ENCODE results near the gene TM4SF4. TPM values are rescaled to one million over a fixed set of nuclear protein-coding genes. Genes with fewer than 3 reads are reported as not detected.

The TM4SF4 gene
- total RNA-seq, 2 donors from 2014 or later = not detected

GRCh38 chr3:149511040-149511626 is 36.6 kb downstream of the TM4SF4 start:
- Histone ChIP-seq H3K9me3 (no peaks in the 10 kb centered on the region), H3K36me3 (no peaks in the 10 kb centered on the region), H3K27ac (no peak overlapping the region), H3K4me1 (peaks cover 0 to 19% of the 10 kb centered on the region in 2 donors), H3K27me3 (no peaks in the 10 kb centered on the region), H3K4me3 (no peak overlapping the region)
- no peak for TF ChIP-seq CTCF (IDR thresholded peaks at IDR 0.05)
- no peak for DNase-seq (ENCODE audit: low spot score)

DNA sequence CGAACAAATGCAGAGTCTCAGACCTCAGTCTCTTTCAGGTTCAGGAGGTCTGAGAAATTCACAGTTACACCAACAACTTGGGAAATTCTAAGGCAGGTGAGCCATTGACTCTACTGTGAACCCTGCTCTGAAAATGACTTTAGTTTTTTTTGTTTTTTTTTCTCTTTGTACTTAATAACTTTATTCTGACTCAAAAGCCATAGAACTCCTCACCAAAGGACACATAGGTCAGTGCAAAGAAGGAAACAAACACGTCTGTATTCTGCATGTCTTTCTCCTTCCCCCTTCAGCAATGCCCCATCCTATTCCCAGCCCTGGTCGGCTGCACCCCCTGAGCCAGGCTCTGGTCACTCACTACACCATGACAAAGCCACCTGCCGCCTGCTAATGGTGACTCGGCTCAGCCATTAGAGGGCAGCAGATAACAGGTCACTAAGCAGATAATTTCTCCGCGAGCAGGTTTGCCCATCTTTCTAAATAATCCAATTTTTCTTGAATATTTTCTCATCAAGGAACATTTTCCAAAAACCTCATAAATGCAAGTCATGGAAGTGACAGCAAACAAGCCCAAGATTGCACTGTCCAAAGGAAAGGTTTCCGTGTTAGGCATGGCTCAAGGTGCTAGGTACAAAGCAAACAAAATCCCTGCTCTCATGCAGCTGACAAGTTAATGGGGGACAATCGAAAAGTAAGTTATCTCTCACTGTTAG is 37.7 kb downstream of the TM4SF4 start:
- peaks cover 0 to 12% of the 10 kb centered on the region in 2 donors for H3K4me1 ChIP-seq
- DNase-seq (ENCODE audit: low spot score) = peak; percentile 78
- no peaks in the 10 kb centered on the region for H3K27me3 ChIP-seq
- H3K36me3 ChIP-seq = peaks cover 7% of the 10 kb centered on the region
- no peaks in the 10 kb centered on the region for H3K9me3 ChIP-seq
- H3K4me3 ChIP-seq = no peak overlapping the region
- no peak overlapping the region for H3K27ac ChIP-seq
- peak; percentile 68 to 88 for TF ChIP-seq CTCF (IDR thresholded peaks at IDR 0.05)

GRCh38 chr3:149514471-149514870 is 40.0 kb downstream of the TM4SF4 start:
- no peak for DNase-seq (ENCODE audit: low spot score)
- H3K27ac ChIP-seq = no peak overlapping the region
- H3K27me3 ChIP-seq = no peaks in the 10 kb centered on the region
- TF ChIP-seq CTCF (IDR thresholded peaks at IDR 0.05) = no peak
- no peaks in the 10 kb centered on the region for H3K9me3 ChIP-seq
- no peaks in the 10 kb centered on the region for H3K4me1 ChIP-seq
- no peak overlapping the region for H3K4me3 ChIP-seq
- peaks cover 7% of the 10 kb centered on the region for H3K36me3 ChIP-seq

DNA sequence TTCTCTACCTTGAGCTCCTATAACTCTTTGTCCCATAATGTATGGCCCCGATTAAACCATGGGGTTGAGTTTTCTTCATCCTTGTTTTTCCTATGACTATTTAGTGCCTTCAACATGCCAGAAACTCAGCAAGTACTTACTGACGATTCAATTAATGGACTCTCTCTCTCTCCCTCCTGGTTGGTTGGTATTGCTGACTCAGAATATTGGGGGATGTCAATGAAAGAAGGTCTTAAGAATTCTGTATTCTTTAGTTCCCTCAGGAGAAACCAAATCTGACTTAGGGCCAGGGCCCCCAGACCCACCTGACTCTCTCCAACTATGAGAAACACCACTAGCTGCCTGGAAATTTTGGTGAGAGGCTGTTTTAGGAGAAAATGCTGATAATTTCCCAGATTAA is 40.8 kb downstream of the TM4SF4 start:
- TF ChIP-seq CTCF (IDR thresholded peaks at IDR 0.05) = no peak
- no peaks in the 10 kb centered on the region for H3K27me3 ChIP-seq
- peaks cover 9% of the 10 kb centered on the region for H3K36me3 ChIP-seq
- H3K9me3 ChIP-seq = no peaks in the 10 kb centered on the region
- H3K4me3 ChIP-seq = no peak overlapping the region
- no peaks in the 10 kb centered on the region for H3K4me1 ChIP-seq
- H3K27ac ChIP-seq = no peak overlapping the region
- no peak for DNase-seq (ENCODE audit: low spot score)

DNA sequence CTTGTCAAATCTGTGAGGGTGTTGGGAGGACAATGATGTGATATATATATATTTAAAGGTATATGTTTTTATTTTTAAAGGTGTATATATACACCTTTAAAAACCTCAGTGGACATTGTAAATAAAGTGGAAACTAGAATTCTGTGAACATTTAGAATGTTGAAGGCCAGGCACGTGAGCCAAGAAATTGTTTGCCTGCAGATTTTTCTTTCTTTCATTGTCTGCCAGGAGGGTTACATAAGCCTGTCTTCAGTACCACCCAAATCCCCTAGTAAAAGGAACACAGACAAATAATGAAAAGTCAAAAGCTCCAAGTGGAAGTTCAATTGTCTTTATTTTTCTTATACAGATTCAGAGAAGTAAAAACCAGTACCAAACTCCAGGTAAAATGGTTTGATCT is 42.4 kb downstream of the TM4SF4 start:
- no peaks in the 10 kb centered on the region for H3K9me3 ChIP-seq
- H3K4me1 ChIP-seq = no peaks in the 10 kb centered on the region
- DNase-seq (ENCODE audit: low spot score) = no peak
- peaks cover 22% of the 10 kb centered on the region for H3K36me3 ChIP-seq
- no peak for TF ChIP-seq CTCF (IDR thresholded peaks at IDR 0.05)
- no peak overlapping the region for H3K4me3 ChIP-seq
- no peak overlapping the region for H3K27ac ChIP-seq
- no peaks in the 10 kb centered on the region for H3K27me3 ChIP-seq
